ENCODE measurements around the gene OSGIN1. TPM values are rescaled to one million over a fixed set of nuclear protein-coding genes. Genes with fewer than 3 reads are reported as not detected.
A peak's percentile ranks its signal among the peaks of the same experiment; 100 is the strongest.

OSGIN1 gene
- total RNA-seq, 1 donor, result 6.6 TPM

GRCh38 chr16:83964684-83965443 lies 11.8 kb downstream of the OSGIN1 start:
- DNase-seq (ENCODE audit: low read depth), result no peak
- no peak for TF ChIP-seq CTCF (IDR thresholded peaks at IDR 0.05; ENCODE audit: insufficient read depth, low read length)
- H3K4me3 ChIP-seq (ENCODE audit: low read depth, low read length), result no peak overlapping the region

GRCh38 chr16:83965444-83966152 lies 12.6 kb downstream of the OSGIN1 start:
- H3K4me3 ChIP-seq (ENCODE audit: low read depth, low read length), result no peak overlapping the region
- TF ChIP-seq CTCF (IDR thresholded peaks at IDR 0.05; ENCODE audit: insufficient read depth, low read length), result no peak
- DNase-seq (ENCODE audit: low read depth), result no peak

GRCh38 chr16:83966153-83966696 lies 13.2 kb downstream of the OSGIN1 start:
- TF ChIP-seq CTCF (IDR thresholded peaks at IDR 0.05; ENCODE audit: insufficient read depth, low read length), result no peak
- DNase-seq (ENCODE audit: low read depth), result no peak
- H3K4me3 ChIP-seq (ENCODE audit: low read depth, low read length), result no peak overlapping the region

GRCh38 chr16:83967091-83967490 lies 14.1 kb downstream of the OSGIN1 start:
- DNase-seq (ENCODE audit: low read depth), result no peak
- TF ChIP-seq CTCF (IDR thresholded peaks at IDR 0.05; ENCODE audit: insufficient read depth, low read length), result no peak

GRCh38 chr16:83967838-83968305 lies 14.8 kb downstream of the OSGIN1 start, which contains the start of gene NECAB2:
Gene NECAB2 (plus strand): TSS chr16:83968244. CDS start chr16:83968649, 405 bp downstream.
- TF ChIP-seq CTCF (IDR thresholded peaks at IDR 0.05; ENCODE audit: insufficient read depth, low read length), result peak; percentile 58
- peak within 1 kb of the TSS; percentile 48 for H3K4me3 ChIP-seq (ENCODE audit: low read depth, low read length)
- peak; percentile 15 for DNase-seq (ENCODE audit: low read depth)

More at GRCh38 chr16:83967091-83967490, 14.1 kb downstream of the OSGIN1 start:
- no peak overlapping the region for H3K4me3 ChIP-seq (ENCODE audit: low read depth, low read length)

GRCh38 chr16:83968306-83968851 lies 15.3 kb downstream of the OSGIN1 start:
- no peak for TF ChIP-seq CTCF (IDR thresholded peaks at IDR 0.05; ENCODE audit: insufficient read depth, low read length)
- peak overlapping the region; percentile 48 for H3K4me3 ChIP-seq (ENCODE audit: low read depth, low read length)
- no peak for DNase-seq (ENCODE audit: low read depth)

Measured in fibroblast of the aortic adventitia (primary cell).